ENCODE measurements around the gene EVL.

GRCh38 chr14:100144996-100145646, 79.9 kb downstream of the EVL start:
- no peak for TF ChIP-seq CTCF (IDR thresholded peaks at IDR 0.05; ENCODE audit: insufficient read depth, low read length)
- TF ChIP-seq REST (IDR thresholded peaks at IDR 0.05; ENCODE audit: insufficient replicate concordance, low read depth), result no peak
- TF ChIP-seq POLR2AphosphoS5 (IDR thresholded peaks at IDR 0.05; ENCODE audit: low read depth), result no peak

All from HL-60 (cell line).